ENCODE measurements around the gene F3.

DNA sequence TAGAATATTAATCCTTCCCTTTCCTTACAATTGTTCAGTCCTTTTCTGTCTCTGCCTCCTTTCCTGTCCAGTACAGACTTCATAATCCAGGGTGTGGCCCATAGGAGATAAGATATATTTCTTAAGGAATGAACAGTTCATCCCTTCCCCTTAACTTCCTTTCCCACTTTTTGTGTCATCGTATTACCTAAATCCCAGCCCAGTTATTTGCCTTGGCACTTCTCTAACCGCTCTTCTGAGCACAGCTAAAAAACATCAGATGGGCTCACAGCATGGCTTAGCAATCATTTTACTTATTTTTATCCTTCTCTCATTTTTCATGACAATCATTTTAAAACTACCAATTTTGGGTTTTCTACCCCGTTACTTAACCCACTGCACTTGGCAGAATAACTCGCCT is 39.6 kb downstream of the F3 start:
- TF ChIP-seq CBFB (CRISPR knock-in tag; IDR thresholded peaks at IDR 0.05; ENCODE audit: low read depth) (no peak), TCF7 (CRISPR knock-in tag; IDR thresholded peaks at IDR 0.05; ENCODE audit: low read depth) (no peak), CREB1 (CRISPR knock-in tag; IDR thresholded peaks at IDR 0.05) (no peak)
- TF ChIP-seq, protein P1, sequence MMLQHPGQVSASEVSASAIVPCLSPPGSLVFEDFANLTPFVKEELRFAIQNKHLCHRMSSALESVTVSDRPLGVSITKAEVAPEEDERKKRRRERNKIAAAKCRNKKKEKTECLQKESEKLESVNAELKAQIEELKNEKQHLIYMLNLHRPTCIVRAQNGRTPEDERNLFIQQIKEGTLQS (CRISPR knock-in tag; conservative IDR thresholded peaks at IDR 0.05) = no peak
- TF ChIP-seq, protein P2, sequence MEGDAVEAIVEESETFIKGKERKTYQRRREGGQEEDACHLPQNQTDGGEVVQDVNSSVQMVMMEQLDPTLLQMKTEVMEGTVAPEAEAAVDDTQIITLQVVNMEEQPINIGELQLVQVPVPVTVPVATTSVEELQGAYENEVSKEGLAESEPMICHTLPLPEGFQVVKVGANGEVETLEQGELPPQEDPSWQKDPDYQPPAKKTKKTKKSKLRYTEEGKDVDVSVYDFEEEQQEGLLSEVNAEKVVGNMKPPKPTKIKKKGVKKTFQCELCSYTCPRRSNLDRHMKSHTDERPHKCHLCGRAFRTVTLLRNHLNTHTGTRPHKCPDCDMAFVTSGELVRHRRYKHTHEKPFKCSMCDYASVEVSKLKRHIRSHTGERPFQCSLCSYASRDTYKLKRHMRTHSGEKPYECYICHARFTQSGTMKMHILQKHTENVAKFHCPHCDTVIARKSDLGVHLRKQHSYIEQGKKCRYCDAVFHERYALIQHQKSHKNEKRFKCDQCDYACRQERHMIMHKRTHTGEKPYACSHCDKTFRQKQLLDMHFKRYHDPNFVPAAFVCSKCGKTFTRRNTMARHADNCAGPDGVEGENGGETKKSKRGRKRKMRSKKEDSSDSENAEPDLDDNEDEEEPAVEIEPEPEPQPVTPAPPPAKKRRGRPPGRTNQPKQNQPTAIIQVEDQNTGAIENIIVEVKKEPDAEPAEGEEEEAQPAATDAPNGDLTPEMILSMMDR (IDR thresholded peaks at IDR 0.05) = no peak

All from WTC11 (cell line).